ENCODE measurements around the gene CDH1. TPM values are rescaled to one million over a fixed set of nuclear protein-coding genes. Genes with fewer than 3 reads are reported as not detected.

The CDH1 gene
- total RNA-seq, 3 donors from 2014 or later (not counting 1 experiment from before 2014, with no cell fraction given), result 0.50 TPM; not detected in 2

DNA sequence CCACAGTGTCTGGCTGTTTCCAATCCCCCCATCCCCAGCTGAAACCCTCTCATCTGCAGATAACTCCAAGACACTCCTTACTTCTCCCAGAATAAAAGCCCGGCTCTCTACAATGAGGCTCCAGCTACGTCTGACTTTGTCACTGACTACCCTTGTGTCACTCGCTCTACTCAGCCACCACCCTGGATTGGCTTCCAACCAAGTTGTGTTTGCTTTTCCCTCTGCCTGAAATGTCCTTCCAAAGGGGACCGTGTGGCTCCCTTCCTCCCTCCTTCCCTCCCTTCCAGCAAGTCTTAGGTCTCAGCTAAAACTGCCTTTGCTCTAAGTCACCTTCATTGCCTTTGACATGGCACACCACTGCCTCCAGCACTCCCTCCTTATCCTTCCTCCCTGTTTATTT is 42.8 kb downstream of the CDH1 start:
- no peaks in the 10 kb centered on the region for H3K9me3 Mint-ChIP-seq
- no peak for DNase-seq
- H3K4me3 Mint-ChIP-seq, result no peak overlapping the region
- peaks cover 7 to 12% of the 10 kb centered on the region in 2 donors for H3K4me1 Mint-ChIP-seq
- no peaks in the 10 kb centered on the region for H3K36me3 ChIP-seq (ENCODE audit: control insufficient read depth, insufficient read depth, low read length)
- H3K36me3 Mint-ChIP-seq, result no peaks in the 10 kb centered on the region
- ATAC-seq, result no peak
- intact Hi-C loops (cut with micrococcal nuclease), result no loop called here
- WGBS (ENCODE audit: insufficient coverage), result 96% methylated on average over 4 of the region's 4 CpGs
- H3K4me3 ChIP-seq (ENCODE audit: low read length), result no peak overlapping the region
- H3K9me3 ChIP-seq (ENCODE audit: control insufficient read depth, insufficient read depth, low read length), result no peaks in the 10 kb centered on the region
- H3K4me1 ChIP-seq (ENCODE audit: control insufficient read depth, insufficient read depth, low read length), result peaks cover 23% of the 10 kb centered on the region
- no peak overlapping the region for H3K27ac ChIP-seq (ENCODE audit: low read length)
- no peaks in the 10 kb centered on the region for H3K27me3 ChIP-seq (ENCODE audit: control insufficient read depth, insufficient read depth, low read length)
- no peak overlapping the region for H3K27ac Mint-ChIP-seq
- TF ChIP-seq, protein P1, sequence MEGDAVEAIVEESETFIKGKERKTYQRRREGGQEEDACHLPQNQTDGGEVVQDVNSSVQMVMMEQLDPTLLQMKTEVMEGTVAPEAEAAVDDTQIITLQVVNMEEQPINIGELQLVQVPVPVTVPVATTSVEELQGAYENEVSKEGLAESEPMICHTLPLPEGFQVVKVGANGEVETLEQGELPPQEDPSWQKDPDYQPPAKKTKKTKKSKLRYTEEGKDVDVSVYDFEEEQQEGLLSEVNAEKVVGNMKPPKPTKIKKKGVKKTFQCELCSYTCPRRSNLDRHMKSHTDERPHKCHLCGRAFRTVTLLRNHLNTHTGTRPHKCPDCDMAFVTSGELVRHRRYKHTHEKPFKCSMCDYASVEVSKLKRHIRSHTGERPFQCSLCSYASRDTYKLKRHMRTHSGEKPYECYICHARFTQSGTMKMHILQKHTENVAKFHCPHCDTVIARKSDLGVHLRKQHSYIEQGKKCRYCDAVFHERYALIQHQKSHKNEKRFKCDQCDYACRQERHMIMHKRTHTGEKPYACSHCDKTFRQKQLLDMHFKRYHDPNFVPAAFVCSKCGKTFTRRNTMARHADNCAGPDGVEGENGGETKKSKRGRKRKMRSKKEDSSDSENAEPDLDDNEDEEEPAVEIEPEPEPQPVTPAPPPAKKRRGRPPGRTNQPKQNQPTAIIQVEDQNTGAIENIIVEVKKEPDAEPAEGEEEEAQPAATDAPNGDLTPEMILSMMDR (IDR thresholded peaks at IDR 0.05), result no peak
- peaks cover 31 to 32% of the 10 kb centered on the region in 2 donors for H3K27me3 Mint-ChIP-seq (ENCODE audit: low read depth in 2 of 2)

DNA sequence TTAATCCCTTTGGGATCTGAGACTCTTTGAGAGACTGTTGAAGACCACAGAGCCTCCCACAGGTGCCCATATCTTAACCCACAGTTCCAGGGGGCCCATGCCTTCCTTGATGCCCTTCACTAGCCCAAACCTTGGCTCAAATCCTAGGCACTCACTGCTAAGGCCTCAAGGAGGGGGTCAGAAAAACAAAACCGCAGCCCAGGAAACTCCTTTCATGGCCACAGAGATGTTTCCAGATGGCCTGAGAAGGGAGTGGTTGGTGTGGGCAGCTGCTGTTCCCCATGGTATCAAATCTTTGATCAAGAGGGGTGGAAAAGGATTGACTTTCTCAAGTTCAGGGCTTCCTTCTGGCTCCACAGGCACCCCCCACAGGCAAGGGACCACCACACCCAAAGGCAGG is 44.7 kb downstream of the CDH1 start:
- Mint-ChIP-seq H3K4me3 (no peak overlapping the region), H3K27me3 (ENCODE audit: low read depth in 2 of 2) (peaks cover 21 to 22% of the 10 kb centered on the region in 2 donors), H3K27ac (no peak overlapping the region), H3K9me3 (no peaks in the 10 kb centered on the region), H3K36me3 (no peaks in the 10 kb centered on the region), H3K4me1 (peaks cover 4 to 8% of the 10 kb centered on the region in 2 donors)
- TF ChIP-seq, protein P1 (IDR thresholded peaks at IDR 0.05), result no peak
- intact Hi-C loops (cut with micrococcal nuclease), result no loop called here
- H3K27me3 ChIP-seq (ENCODE audit: control insufficient read depth, insufficient read depth, low read length), result no peaks in the 10 kb centered on the region
- H3K27ac ChIP-seq (ENCODE audit: low read length), result no peak overlapping the region
- DNase-seq (no peak), ATAC-seq (no peak)
- H3K4me3 ChIP-seq (ENCODE audit: low read length), result no peak overlapping the region
- peaks cover 16% of the 10 kb centered on the region for H3K4me1 ChIP-seq (ENCODE audit: control insufficient read depth, insufficient read depth, low read length)
- H3K36me3 ChIP-seq (ENCODE audit: control insufficient read depth, insufficient read depth, low read length), result no peaks in the 10 kb centered on the region
- H3K9me3 ChIP-seq (ENCODE audit: control insufficient read depth, insufficient read depth, low read length), result no peaks in the 10 kb centered on the region
- WGBS (ENCODE audit: insufficient coverage), result 20% methylated on average over 1 of the region's 1 CpG

DNA sequence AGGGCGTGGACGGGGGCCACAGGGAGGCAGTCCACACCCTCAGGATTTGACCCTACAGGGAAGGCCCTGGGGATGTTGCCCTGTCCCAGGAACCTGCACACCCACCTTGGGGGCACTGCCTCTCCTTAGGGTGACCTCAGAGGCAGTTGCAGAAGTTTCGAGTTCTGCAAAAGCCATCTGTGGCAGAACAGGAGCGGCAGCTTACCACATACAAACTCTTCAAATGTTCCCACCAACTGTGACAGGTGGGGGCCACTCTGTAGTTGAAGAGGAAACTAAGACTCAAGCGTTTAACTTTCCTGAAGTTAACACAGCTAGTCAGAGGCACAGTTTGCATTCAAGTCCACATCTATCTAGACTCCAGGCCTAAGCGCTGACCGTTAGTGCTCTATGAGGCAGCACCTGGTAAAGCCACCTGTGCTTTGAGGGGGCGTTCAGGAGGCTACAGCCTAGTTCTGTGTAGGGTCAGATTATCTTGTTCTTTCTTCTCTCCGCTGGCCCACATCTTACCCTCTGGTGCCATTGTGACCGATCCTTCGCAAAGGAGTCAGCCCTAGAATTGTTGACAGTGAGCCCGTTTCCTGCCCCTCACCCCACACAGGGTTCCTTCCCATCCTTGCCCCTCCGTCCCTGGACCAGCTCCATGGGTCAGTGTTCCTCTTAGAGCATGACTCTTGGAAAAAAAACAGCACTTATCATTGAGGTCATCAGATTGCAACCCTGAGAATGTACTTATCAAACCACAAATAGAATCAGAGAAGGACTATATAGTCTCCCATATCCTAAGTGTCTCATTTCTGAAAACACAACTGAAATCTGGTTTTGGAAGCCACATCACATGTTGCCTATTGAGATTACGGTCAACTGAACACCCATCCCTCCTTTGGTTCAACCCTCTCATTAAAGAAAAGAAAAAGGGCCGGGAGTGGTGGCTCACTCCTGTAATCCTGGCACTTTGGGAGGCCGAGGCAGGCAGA is 45.4 kb downstream of the CDH1 start:
- no peaks in the 10 kb centered on the region for H3K9me3 Mint-ChIP-seq
- WGBS (ENCODE audit: insufficient coverage), result 57% methylated on average over 16 of the region's 16 CpGs
- TF ChIP-seq, protein P1 (IDR thresholded peaks at IDR 0.05), result no peak
- Histone ChIP-seq H3K4me1 (ENCODE audit: control insufficient read depth, insufficient read depth, low read length) (peaks cover 9% of the 10 kb centered on the region), H3K27ac (ENCODE audit: low read length) (no peak overlapping the region), H3K9me3 (ENCODE audit: control insufficient read depth, insufficient read depth, low read length) (no peaks in the 10 kb centered on the region), H3K4me3 (ENCODE audit: low read length) (no peak overlapping the region), H3K36me3 (ENCODE audit: control insufficient read depth, insufficient read depth, low read length) (no peaks in the 10 kb centered on the region), H3K27me3 (ENCODE audit: control insufficient read depth, insufficient read depth, low read length) (no peaks in the 10 kb centered on the region)
- H3K27ac Mint-ChIP-seq, result no peak overlapping the region
- ATAC-seq (no peak), DNase-seq (no peak)
- H3K27me3 Mint-ChIP-seq (ENCODE audit: low read depth in 2 of 2), result peaks cover 19 to 21% of the 10 kb centered on the region in 2 donors
- H3K4me1 Mint-ChIP-seq, result peaks cover 0 to 4% of the 10 kb centered on the region in 2 donors
- intact Hi-C loops (cut with micrococcal nuclease), result no loop called here
- H3K4me3 Mint-ChIP-seq, result no peak overlapping the region
- H3K36me3 Mint-ChIP-seq, result no peaks in the 10 kb centered on the region
